ENCODE results near the gene SLC10A6.

The SLC10A6 gene

DNA sequence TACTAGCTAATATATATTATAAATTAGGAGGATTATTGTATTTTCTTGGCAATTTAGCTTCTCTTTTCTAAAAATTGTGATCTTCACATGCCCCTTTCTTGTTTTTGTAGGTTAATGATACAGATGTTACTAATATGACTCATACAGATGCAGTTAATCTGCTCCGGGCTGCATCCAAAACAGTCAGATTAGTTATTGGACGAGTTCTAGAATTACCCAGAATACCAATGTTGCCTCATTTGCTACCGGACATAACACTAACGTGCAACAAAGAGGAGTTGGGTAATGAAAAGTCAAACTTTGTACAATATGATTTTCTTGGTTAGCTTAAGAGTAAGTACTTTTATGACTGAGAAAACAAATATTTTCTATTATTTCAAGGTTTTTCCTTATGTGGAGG lies 74.1 kb downstream of the SLC10A6 start:
- DNase-seq (ENCODE audit: low spot score): no peak
